Osteoblast (primary cell): ENCODE results near the gene NKAIN4. TPM values are rescaled to one million over a fixed set of nuclear protein-coding genes. Genes with fewer than 3 reads are reported as not detected.

Source experiments
- DNase-seq: peaks from one replicate; pipeline ENCODE4 v3.0.0; 2011; ENCODE audit warnings: low spot score, mixed read lengths; ENCODE audit not compliant: insufficient read length; ENCODE audit errors: missing footprints
- H2AFZ ChIP-seq: 2 replicates; pipeline ENCODE4 v1.6.0; 2011; ENCODE audit warnings: mild to moderate bottlenecking, low read length
- H3K27ac ChIP-seq: 2 replicates; pipeline ENCODE4 v1.5.1; 2011; ENCODE audit warnings: mild to moderate bottlenecking, low read depth, low read length, moderate library complexity
- H3K27me3 ChIP-seq: 2 replicates; pipeline ENCODE4 v1.6.0; 2012; ENCODE audit warnings: mild to moderate bottlenecking, control low read depth, inconsistent platforms, low read length, moderate library complexity; ENCODE audit not compliant: insufficient read depth
- H3K36me3 ChIP-seq: 2 replicates; pipeline ENCODE4 v1.5.1; 2011; ENCODE audit warnings: mild to moderate bottlenecking, low read length, control low read depth, moderate library complexity; ENCODE audit not compliant: insufficient read depth
- H3K4me1 ChIP-seq: 2 replicates; pipeline ENCODE4 v1.5.1; 2011; ENCODE audit warnings: mild to moderate bottlenecking, low read length, control low read depth, moderate library complexity; ENCODE audit not compliant: insufficient read depth
- H3K4me2 ChIP-seq: 2 replicates; pipeline ENCODE4 v1.6.0; 2011; ENCODE audit warnings: mild to moderate bottlenecking, low read length; ENCODE audit not compliant: insufficient read depth
- H3K4me3 ChIP-seq: fragments of 200-600 bp; sonication (generic); 3 replicates; pipeline ENCODE4 v1.5.1; 2012; ENCODE audit warnings: mild to moderate bottlenecking, low read length, inconsistent platforms; ENCODE audit not compliant: insufficient read depth
- H3K79me2 ChIP-seq: 2 replicates; pipeline ENCODE4 v1.6.0; 2012; ENCODE audit warnings: mild to moderate bottlenecking, low read length, control low read depth, inconsistent platforms; ENCODE audit not compliant: insufficient read depth
- H3K9me3 ChIP-seq: 2 replicates; pipeline ENCODE4 v1.5.1; 2011; ENCODE audit warnings: low read depth, low read length, control low read depth
- H4K20me1 ChIP-seq: 2 replicates; pipeline ENCODE4 v1.6.0; 2012; ENCODE audit warnings: mild to moderate bottlenecking, low read length, control low read depth; ENCODE audit not compliant: insufficient read depth
- CTCF ChIP-seq: IDR thresholded peaks from 2 replicates; pipeline ENCODE4 v1.5.1; 2011; ENCODE audit warnings: mild to moderate bottlenecking, low read depth, low read length, moderate library complexity; ENCODE audit errors: extremely low read depth
- total RNA-seq: library from RNA; depleted of rRNA; stranded (reverse); fragments of >200 nt; gene quantifications from 2 replicates; pipeline ENCODE4 v1.2.3, GENCODE V29; 2012

The NKAIN4 gene
- total RNA-seq, 1 donor = not detected

- Histone ChIP-seq H3K36me3 (peaks cover 70% of the 10 kb centered on the region), H3K4me1 (peaks cover 9% of the 10 kb centered on the region), H3K27me3 (no peaks in the 10 kb centered on the region), H3K9me3 (no peaks in the 10 kb centered on the region), H4K20me1 (peaks cover 79% of the 10 kb centered on the region), H3K4me2 (no peak overlapping the region), H3K79me2 (peaks cover 80% of the 10 kb centered on the region), H2AFZ (no peak overlapping the region), H3K27ac (no peak overlapping the region), H3K4me3 (no peak overlapping the region)
- TF ChIP-seq CTCF = no peak
- DNase-seq = no peak
Measured at GRCh38 chr20:63277466-63278272, 23.4 kb upstream of the NKAIN4 start.

DNA sequence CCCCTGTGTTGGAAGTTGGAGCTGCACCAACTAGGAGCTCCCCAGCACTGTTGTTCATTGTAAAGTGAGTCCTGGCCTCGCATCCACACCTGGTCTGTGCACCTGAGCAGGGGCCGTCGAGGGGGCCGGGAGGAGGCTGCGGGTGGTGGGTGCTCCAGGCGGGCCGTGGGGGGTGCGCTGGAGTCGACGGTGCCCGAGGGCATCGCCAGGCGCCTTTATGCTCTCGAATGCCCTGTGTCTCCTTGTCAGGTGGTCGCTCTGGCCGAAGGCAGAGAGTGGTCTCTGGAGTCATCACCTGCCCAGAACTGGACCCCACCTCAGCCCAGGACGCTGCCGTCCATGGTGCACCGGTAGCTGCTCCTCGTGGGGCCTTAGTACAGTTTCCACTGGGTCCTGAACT is 22.7 kb upstream of the NKAIN4 start:
- no peaks in the 10 kb centered on the region for H3K9me3 ChIP-seq
- peaks cover 9% of the 10 kb centered on the region for H3K4me1 ChIP-seq
- no peak overlapping the region for H3K4me3 ChIP-seq
- no peak overlapping the region for H3K4me2 ChIP-seq
- no peak overlapping the region for H2AFZ ChIP-seq
- DNase-seq = no peak
- no peaks in the 10 kb centered on the region for H3K27me3 ChIP-seq
- TF ChIP-seq CTCF = no peak
- H3K27ac ChIP-seq = no peak overlapping the region
- H3K79me2 ChIP-seq = peaks cover 85% of the 10 kb centered on the region
- peaks cover 75% of the 10 kb centered on the region for H4K20me1 ChIP-seq
- H3K36me3 ChIP-seq = peaks cover 66% of the 10 kb centered on the region

DNA sequence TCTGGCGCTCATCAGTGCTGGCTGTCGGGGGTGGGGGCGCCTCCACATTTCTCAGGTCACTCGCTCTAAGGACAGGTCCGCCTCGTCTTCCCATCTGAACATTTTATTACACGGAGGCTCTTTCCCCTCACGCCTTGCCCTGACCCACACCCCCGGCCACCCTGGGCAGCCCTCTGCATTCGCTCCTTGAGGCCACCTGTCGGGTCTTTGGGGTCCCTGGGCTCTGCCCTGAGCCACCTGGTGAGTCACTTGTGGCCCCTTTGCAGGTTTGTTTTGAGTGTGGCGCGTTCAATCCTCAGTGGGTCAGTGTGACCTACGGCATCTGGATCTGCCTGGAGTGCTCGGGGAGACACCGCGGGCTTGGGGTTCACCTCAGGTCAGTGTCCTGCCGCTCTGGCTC is 21.6 kb upstream of the NKAIN4 start:
- H4K20me1 ChIP-seq = peaks cover 66% of the 10 kb centered on the region

More for the DNA sequence above, 21.6 kb upstream of the NKAIN4 start:
- peaks cover 86% of the 10 kb centered on the region for H3K79me2 ChIP-seq
- no peak for DNase-seq
- H3K4me2 ChIP-seq = no peak overlapping the region
- no peak for TF ChIP-seq CTCF
- H3K27ac ChIP-seq = no peak overlapping the region
- H3K36me3 ChIP-seq = peaks cover 54% of the 10 kb centered on the region
- no peak overlapping the region for H2AFZ ChIP-seq
- no peaks in the 10 kb centered on the region for H3K9me3 ChIP-seq
- no peak overlapping the region for H3K4me3 ChIP-seq
- H3K4me1 ChIP-seq = peaks cover 14% of the 10 kb centered on the region
- no peaks in the 10 kb centered on the region for H3K27me3 ChIP-seq
